ENCODE data around the gene ATAD3A.

ATAD3A gene

GRCh38 chr1:1559066-1559465 lies 47.1 kb downstream of the ATAD3A start:
- TF ChIP-seq CTCF (IDR thresholded peaks at IDR 0.05; ENCODE audit: low read depth, low read length, missing control alignments) = no peak
- in situ Hi-C loops (cut with HindIII; ENCODE audit: low sequenced_read_pairs) = no loop called here
- no peak overlapping the region for H3K4me3 ChIP-seq (ENCODE audit: low read depth, low read length)
- no peak for DNase-seq (ENCODE audit: low read depth)

- in situ Hi-C loops (cut with HindIII; ENCODE audit: low sequenced_read_pairs) = no loop called here
- TF ChIP-seq CTCF (IDR thresholded peaks at IDR 0.05; ENCODE audit: low read depth, low read length, missing control alignments) = no peak
- H3K4me3 ChIP-seq (ENCODE audit: low read depth, low read length) = no peak overlapping the region
- no peak for DNase-seq (ENCODE audit: low read depth)
Measured at GRCh38 chr1:1560178-1560577, 48.2 kb downstream of the ATAD3A start.

GRCh38 chr1:1561801-1562470 lies 50.0 kb downstream of the ATAD3A start:
- DNase-seq (ENCODE audit: low read depth) = no peak
- in situ Hi-C loops (cut with HindIII; ENCODE audit: low sequenced_read_pairs) = no loop called here
- TF ChIP-seq CTCF (IDR thresholded peaks at IDR 0.05; ENCODE audit: low read depth, low read length, missing control alignments) = no peak
- H3K4me3 ChIP-seq (ENCODE audit: low read depth, low read length) = no peak overlapping the region

DNA sequence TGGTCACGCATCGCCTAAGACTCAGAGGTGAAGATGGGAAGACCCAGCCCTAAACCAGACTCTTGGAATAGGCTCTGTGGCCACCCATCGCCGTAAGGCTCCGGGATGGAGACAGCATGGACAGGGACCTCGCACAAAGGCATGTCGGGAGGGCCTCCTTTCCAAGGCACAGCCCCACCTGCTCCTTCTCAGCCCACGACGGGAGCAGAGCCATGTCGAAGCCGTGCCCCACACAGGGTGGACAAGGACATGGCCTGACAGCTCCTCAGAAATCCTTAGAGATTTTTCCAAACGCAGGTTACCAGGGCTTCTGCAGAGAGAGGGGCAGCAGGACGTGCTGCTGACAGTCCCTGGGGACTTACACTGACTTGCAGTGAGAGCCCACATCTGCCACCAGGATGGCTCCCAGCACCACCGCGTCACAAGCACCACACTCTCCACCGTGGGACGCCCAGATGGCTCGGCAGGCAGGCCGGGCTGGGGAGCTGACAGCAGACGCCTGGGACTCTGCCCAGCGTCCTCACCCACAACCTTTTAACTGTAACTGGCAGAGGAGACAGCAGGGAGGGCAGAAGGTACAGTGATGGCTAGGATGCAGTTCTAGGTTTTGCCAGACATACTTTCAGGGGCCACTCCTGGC lies 50.7 kb downstream of the ATAD3A start:
- TF ChIP-seq CTCF (IDR thresholded peaks at IDR 0.05; ENCODE audit: low read depth, low read length, missing control alignments) = no peak
- no peak for DNase-seq (ENCODE audit: low read depth)
- no peak overlapping the region for H3K4me3 ChIP-seq (ENCODE audit: low read depth, low read length)
- in situ Hi-C loops (cut with HindIII; ENCODE audit: low sequenced_read_pairs) = no loop called here

- in situ Hi-C loops (cut with HindIII; ENCODE audit: low sequenced_read_pairs) = no loop called here
- no peak for DNase-seq (ENCODE audit: low read depth)
- H3K4me3 ChIP-seq (ENCODE audit: low read depth, low read length) = no peak overlapping the region
- no peak for TF ChIP-seq CTCF (IDR thresholded peaks at IDR 0.05; ENCODE audit: low read depth, low read length, missing control alignments)
Measured at GRCh38 chr1:1563688-1564087, 51.7 kb downstream of the ATAD3A start.

DNA sequence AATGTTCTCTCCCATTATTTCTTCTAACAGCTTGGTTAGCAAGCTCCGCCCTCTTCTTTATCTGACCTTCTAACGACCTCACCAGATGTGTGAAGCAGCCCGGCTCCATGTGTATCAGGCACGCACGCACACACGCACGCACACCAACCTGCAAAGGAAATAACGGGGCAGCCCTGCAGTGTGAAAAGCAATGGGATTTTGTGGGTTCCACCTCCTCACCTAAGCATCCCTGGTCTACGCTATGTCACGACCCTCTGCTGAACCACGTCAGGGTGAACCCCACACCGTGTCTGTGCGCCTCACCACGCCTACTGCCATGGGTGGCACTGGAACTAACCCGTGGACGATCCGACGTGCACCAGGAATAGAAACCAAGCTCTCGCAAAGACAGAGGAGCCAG lies 52.3 kb downstream of the ATAD3A start:
- no peak overlapping the region for H3K4me3 ChIP-seq (ENCODE audit: low read depth, low read length)
- in situ Hi-C loops (cut with HindIII; ENCODE audit: low sequenced_read_pairs) = no loop called here
- TF ChIP-seq CTCF (IDR thresholded peaks at IDR 0.05; ENCODE audit: low read depth, low read length, missing control alignments) = no peak
- no peak for DNase-seq (ENCODE audit: low read depth)
